Measurements from ENCODE around the gene PCED1B. TPM values are rescaled to one million over a fixed set of nuclear protein-coding genes. Genes with fewer than 3 reads are reported as not detected.
A peak's percentile ranks its signal among the peaks of the same experiment; 100 is the strongest.

Gene PCED1B
- total and polyA plus RNA-seq, 2 experiments from 2014 or later = 3.6 to 6.6 TPM

GRCh38 chr12:47249719-47250357, 170.4 kb downstream of the PCED1B start:
- no peak for TF ChIP-seq EZH2phosphoT487 (IDR thresholded peaks at IDR 0.05; ENCODE audit: low read depth, severe bottlenecking, unreplicated experiment)
- no peak for TF ChIP-seq EZH2 (IDR thresholded peaks at IDR 0.05; ENCODE audit: borderline replicate concordance)
- TF ChIP-seq CTCF (IDR thresholded peaks at IDR 0.05; ENCODE audit: poor library complexity) = no peak
- DNase-seq (ENCODE audit: low spot score) = no peak
- Histone ChIP-seq H3K9me2 (replicated peaks; ENCODE audit: insufficient read depth) (no peaks in the 10 kb centered on the region), H3K27ac (peak overlapping the region; percentile 31), H3K4me3 (no peak overlapping the region), H3K4me2 (no peak overlapping the region), H3K27me3 (no peaks in the 10 kb centered on the region), H4K20me1 (ENCODE audit: insufficient read depth, poor library complexity, severe bottlenecking) (no peaks in the 10 kb centered on the region), H3K4me1 (ENCODE audit: insufficient read depth) (peaks cover 6% of the 10 kb centered on the region), H3K36me3 (replicated peaks; ENCODE audit: insufficient read depth, low read depth) (no peaks in the 10 kb centered on the region), H3K9me3 (ENCODE audit: low read depth) (no peaks in the 10 kb centered on the region), H3K79me2 (no peaks in the 10 kb centered on the region), H2AFZ (no peak overlapping the region)
- 60% methylated on average over 7 of the region's 7 CpGs for whole genome bisulfite sequencing (ENCODE audit: low lambda C conversion rate, missing lambda C conversion rate)

DNA sequence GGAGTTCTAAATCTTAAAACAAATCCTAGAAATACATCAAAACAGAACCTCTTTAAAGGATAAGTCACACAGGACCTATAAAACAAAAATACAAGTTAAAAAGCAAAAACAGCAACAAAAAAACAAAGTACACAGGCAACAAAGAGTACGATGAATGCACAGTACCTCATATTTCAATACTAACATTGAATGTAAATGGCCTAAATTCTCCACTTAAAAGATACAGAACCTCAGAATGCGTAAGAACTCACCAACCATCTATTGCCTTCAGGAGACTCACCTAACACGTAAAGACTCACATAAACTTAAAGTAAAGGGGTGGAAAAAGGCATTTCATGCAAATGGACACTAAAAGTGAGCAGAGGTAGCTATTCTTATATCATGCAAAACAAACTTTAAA, 172.5 kb downstream of the PCED1B start:
- WGBS (ENCODE audit: low lambda C conversion rate, missing lambda C conversion rate) = 95% methylated on average over 3 of the region's 3 CpGs
- no peaks in the 10 kb centered on the region for H3K4me1 ChIP-seq (ENCODE audit: insufficient read depth)
- no peak overlapping the region for H3K27ac ChIP-seq
- no peak overlapping the region for H3K4me2 ChIP-seq
- H3K4me3 ChIP-seq = no peak overlapping the region
- no peak for DNase-seq (ENCODE audit: low spot score)
- H3K9me3 ChIP-seq (ENCODE audit: low read depth) = no peaks in the 10 kb centered on the region
- no peak overlapping the region for H2AFZ ChIP-seq
- no peaks in the 10 kb centered on the region for H3K27me3 ChIP-seq
- no peaks in the 10 kb centered on the region for H3K79me2 ChIP-seq
- no peaks in the 10 kb centered on the region for H3K9me2 ChIP-seq (replicated peaks; ENCODE audit: insufficient read depth)
- no peak for TF ChIP-seq EZH2 (IDR thresholded peaks at IDR 0.05; ENCODE audit: borderline replicate concordance)
- TF ChIP-seq EZH2phosphoT487 (IDR thresholded peaks at IDR 0.05; ENCODE audit: low read depth, severe bottlenecking, unreplicated experiment) = no peak
- TF ChIP-seq CTCF (IDR thresholded peaks at IDR 0.05; ENCODE audit: poor library complexity) = no peak
- H4K20me1 ChIP-seq (ENCODE audit: insufficient read depth, poor library complexity, severe bottlenecking) = no peaks in the 10 kb centered on the region
- H3K36me3 ChIP-seq (replicated peaks; ENCODE audit: insufficient read depth, low read depth) = no peaks in the 10 kb centered on the region

DNA sequence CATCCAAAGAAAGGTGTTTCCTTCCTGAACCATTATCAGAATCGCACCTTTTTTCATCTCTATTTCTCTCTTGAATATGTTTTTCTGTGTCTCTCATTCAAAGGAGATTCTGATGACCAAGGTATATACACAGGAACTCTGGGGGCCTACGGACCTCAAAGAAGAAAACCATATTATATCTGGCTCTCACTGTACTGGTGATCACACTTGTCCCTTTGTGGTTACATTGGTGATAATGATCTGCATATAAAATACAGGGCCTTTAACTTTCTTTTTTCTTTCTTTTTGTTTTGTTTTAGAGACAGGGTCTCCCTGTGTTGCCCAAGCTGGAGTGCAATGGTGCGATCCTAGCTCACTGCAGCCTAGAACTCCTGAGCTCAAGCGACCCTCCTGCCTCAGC, 185.5 kb downstream of the PCED1B start:
- WGBS (ENCODE audit: low lambda C conversion rate, missing lambda C conversion rate) = 87% methylated on average over 4 of the region's 4 CpGs
- Histone ChIP-seq H2AFZ (no peak overlapping the region), H4K20me1 (ENCODE audit: insufficient read depth, poor library complexity, severe bottlenecking) (no peaks in the 10 kb centered on the region), H3K9me2 (replicated peaks; ENCODE audit: insufficient read depth) (no peaks in the 10 kb centered on the region), H3K4me1 (ENCODE audit: insufficient read depth) (no peaks in the 10 kb centered on the region), H3K4me3 (no peak overlapping the region), H3K79me2 (no peaks in the 10 kb centered on the region), H3K9me3 (ENCODE audit: low read depth) (no peaks in the 10 kb centered on the region), H3K36me3 (replicated peaks; ENCODE audit: insufficient read depth, low read depth) (no peaks in the 10 kb centered on the region), H3K4me2 (no peak overlapping the region), H3K27ac (no peak overlapping the region), H3K27me3 (no peaks in the 10 kb centered on the region)
- no peak for TF ChIP-seq EZH2 (IDR thresholded peaks at IDR 0.05; ENCODE audit: borderline replicate concordance)
- DNase-seq (ENCODE audit: low spot score) = no peak

- H2AFZ ChIP-seq = no peak overlapping the region
- H3K9me2 ChIP-seq (replicated peaks; ENCODE audit: insufficient read depth) = no peaks in the 10 kb centered on the region
- no peak overlapping the region for H3K4me3 ChIP-seq
- no peaks in the 10 kb centered on the region for H3K27me3 ChIP-seq
- no peaks in the 10 kb centered on the region for H3K4me1 ChIP-seq (ENCODE audit: insufficient read depth)
- H3K27ac ChIP-seq = no peak overlapping the region
- no peaks in the 10 kb centered on the region for H3K79me2 ChIP-seq
- no peaks in the 10 kb centered on the region for H4K20me1 ChIP-seq (ENCODE audit: insufficient read depth, poor library complexity, severe bottlenecking)
- H3K36me3 ChIP-seq (replicated peaks; ENCODE audit: insufficient read depth, low read depth) = no peaks in the 10 kb centered on the region
- no peak for TF ChIP-seq EZH2phosphoT487 (IDR thresholded peaks at IDR 0.05; ENCODE audit: low read depth, severe bottlenecking, unreplicated experiment)
- TF ChIP-seq EZH2 (IDR thresholded peaks at IDR 0.05; ENCODE audit: borderline replicate concordance) = no peak
- no peak for TF ChIP-seq CTCF (IDR thresholded peaks at IDR 0.05; ENCODE audit: poor library complexity)
- WGBS (ENCODE audit: low lambda C conversion rate, missing lambda C conversion rate) = 86% methylated on average over 4 of the region's 4 CpGs
- H3K4me2 ChIP-seq = no peak overlapping the region
- DNase-seq (ENCODE audit: low spot score) = no peak
- no peaks in the 10 kb centered on the region for H3K9me3 ChIP-seq (ENCODE audit: low read depth)
Measured at GRCh38 chr12:47265391-47265790, 186.0 kb downstream of the PCED1B start.
